ENCODE results near the gene ANKRD16. TPM values are rescaled to one million over a fixed set of nuclear protein-coding genes. Genes with fewer than 3 reads are reported as not detected.

The ANKRD16 gene
- total RNA-seq, 2 donors from 2014 or later: 3.2 to 4.0 TPM

DNA sequence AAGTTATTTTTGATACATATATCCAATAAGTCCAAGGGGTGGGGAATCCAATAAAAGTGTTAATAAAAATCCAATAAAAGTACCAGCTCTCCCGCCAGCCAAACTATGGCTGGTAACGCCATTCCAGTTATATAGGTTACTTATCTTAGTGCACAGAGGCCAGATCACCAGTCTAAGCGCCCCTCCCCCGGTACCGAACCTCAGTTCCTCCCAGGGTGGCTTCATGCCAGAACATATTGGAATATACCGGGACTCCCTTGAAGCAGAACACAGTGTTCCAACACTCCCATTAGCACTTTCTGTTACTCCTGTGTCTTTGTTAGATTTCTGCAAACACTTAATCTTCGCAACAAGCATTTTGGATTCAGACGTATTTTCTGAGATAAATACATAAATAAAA is 7.8 kb upstream of the ANKRD16 start:
- DNase-seq (no peak), ATAC-seq (no peak)
- H3K4me3 Mint-ChIP-seq: no peak overlapping the region
- H3K27ac Mint-ChIP-seq: no peak overlapping the region
- no peaks in the 10 kb centered on the region for H3K27me3 Mint-ChIP-seq
- no peaks in the 10 kb centered on the region for H3K9me3 ChIP-seq (ENCODE audit: control insufficient read depth, low read length, poor library complexity, severe bottlenecking)
- H3K4me1 Mint-ChIP-seq: peaks cover 29% of the 10 kb centered on the region
- H3K36me3 Mint-ChIP-seq (ENCODE audit: low read depth): peaks cover 2% of the 10 kb centered on the region

DNA sequence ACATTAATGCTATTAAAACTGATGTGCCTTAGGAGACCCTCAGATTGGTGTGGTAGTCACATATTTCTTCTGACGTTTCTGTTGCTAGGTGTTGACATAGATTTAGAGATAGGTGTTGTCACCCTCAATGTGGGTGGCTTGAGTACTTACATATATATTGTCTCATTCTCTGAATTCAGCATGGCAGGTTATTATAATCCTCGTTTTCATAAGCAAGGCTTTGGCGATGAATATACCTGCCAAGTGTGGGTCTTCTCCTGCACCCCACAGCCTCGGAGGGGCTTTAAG is 7.3 kb upstream of the ANKRD16 start:
- Mint-ChIP-seq H3K4me1 (peaks cover 33% of the 10 kb centered on the region), H3K4me3 (no peak overlapping the region), H3K27me3 (no peaks in the 10 kb centered on the region), H3K27ac (no peak overlapping the region), H3K36me3 (ENCODE audit: low read depth) (peaks cover 2% of the 10 kb centered on the region)
- DNase-seq: no peak
- H3K9me3 ChIP-seq (ENCODE audit: control insufficient read depth, low read length, poor library complexity, severe bottlenecking): no peaks in the 10 kb centered on the region
- ATAC-seq: no peak

DNA sequence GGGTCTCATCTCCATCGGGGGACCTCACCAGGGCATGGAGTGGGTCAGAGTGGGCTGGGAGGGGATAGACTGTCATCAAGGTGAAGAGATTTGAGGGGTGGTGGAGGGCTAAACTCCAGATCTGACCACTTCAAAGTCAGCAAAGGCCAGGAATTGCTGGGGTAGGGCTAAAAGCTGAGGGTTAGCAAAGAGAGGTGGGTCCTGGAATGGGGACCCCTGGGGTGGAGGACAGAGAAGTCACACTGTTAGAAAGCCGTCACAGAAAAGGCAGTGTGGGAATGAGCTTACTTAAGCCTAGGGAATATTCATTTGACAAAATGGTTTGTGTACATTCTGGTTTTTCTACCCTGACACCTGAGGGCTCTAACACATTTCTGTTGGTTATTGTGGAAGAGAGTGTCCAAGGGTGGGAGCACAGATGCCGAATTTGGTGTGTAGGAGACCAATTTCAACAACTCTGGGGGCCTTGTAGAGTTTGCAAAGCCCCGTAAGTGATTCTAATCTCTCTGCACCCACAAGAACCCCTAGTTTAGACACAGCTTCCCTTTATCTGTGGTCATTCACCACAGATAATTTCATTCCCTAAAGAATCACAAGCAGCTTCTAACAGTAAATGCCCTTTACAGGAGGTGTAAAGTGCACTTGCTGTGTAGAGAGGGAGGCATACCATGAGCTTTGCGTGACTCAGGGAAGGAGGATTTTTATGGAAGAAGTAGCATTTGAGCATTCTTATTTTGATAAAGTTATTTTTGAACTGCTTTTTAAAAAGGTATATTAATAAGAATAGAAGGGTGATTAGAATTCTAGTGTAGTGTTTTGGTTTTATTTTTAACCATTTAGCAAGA is 6.7 kb upstream of the ANKRD16 start:
- Mint-ChIP-seq H3K4me1 (peaks cover 37% of the 10 kb centered on the region), H3K36me3 (ENCODE audit: low read depth) (peaks cover 2% of the 10 kb centered on the region), H3K4me3 (peak overlapping the region; percentile 65), H3K27ac (peak overlapping the region; percentile 91), H3K27me3 (no peaks in the 10 kb centered on the region)
- ATAC-seq: no peak
- H3K9me3 ChIP-seq (ENCODE audit: control insufficient read depth, low read length, poor library complexity, severe bottlenecking): no peaks in the 10 kb centered on the region
- DNase-seq: no peak

DNA sequence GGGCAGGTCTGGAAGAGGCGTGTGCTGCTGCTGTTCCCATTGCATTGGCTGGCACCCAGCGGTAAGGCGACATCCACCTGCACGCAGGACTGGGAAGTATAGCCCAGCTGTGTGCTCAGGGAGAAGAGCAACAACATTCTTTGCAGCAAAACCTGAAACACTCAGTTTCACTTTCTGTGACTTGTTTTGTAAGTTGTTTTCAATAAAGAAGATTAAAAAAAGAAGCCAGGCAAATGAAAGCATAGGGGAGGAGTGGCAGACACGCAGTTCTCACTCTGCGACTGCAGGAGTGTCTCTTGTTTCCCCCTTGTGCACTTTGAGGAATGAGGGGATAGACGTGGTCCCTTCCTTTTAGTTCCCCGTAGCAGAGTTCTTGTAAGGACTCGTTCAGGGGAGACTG is 6.1 kb upstream of the ANKRD16 start:
- Mint-ChIP-seq H3K27me3 (no peaks in the 10 kb centered on the region), H3K36me3 (ENCODE audit: low read depth) (peaks cover 2% of the 10 kb centered on the region), H3K4me3 (peak overlapping the region; percentile 65), H3K4me1 (peaks cover 41% of the 10 kb centered on the region), H3K27ac (peak overlapping the region; percentile 91)
- H3K9me3 ChIP-seq (ENCODE audit: control insufficient read depth, low read length, poor library complexity, severe bottlenecking): no peaks in the 10 kb centered on the region
- DNase-seq: no peak
- peak; percentile 26 for ATAC-seq

DNA sequence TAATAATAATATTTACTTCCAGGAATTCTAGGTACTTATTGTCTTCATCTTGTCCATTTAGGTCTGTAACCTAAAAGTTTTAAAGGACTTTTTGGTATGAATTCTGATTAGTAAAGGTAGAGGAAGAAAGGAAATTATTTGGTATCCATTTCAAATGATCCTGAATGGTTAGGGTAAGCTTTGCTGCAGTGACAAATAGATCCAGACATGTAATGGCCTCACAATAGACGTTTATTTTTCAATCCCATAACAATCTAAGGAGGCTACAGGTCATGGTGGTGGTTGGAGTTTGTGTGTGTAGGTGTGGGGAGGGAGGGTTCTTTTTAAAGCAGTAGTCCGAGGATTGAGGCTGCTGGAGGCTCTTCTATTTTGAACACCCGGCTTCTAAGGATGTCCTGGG is 5.7 kb upstream of the ANKRD16 start:
- ATAC-seq: no peak
- H3K27me3 Mint-ChIP-seq: no peaks in the 10 kb centered on the region

DNA sequence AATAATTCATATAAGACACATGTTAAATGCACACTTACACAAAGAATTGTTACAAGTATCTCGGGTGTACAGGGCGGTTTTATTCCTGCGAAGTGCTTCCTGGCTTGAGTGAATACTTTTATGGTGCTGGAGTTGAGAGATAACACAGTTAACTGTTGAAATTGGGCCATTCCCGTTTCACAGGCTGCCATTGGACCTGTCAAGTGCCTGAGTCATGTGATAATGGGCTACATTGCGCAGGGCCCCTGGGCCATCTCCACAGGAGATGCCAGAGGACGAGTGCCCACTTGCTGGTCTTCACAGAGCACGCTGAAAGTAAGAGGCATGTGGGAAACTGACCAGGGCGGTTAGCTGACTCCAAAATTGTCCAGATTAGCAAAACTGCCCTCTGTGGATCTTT is 5.2 kb upstream of the ANKRD16 start:
- H3K36me3 Mint-ChIP-seq (ENCODE audit: low read depth): peaks cover 2% of the 10 kb centered on the region
- H3K27me3 Mint-ChIP-seq: no peaks in the 10 kb centered on the region
- no peak overlapping the region for H3K27ac Mint-ChIP-seq
- H3K4me3 Mint-ChIP-seq: no peak overlapping the region
- ATAC-seq (no peak), DNase-seq (no peak)
- H3K4me1 Mint-ChIP-seq: peaks cover 45% of the 10 kb centered on the region
- no peaks in the 10 kb centered on the region for H3K9me3 ChIP-seq (ENCODE audit: control insufficient read depth, low read length, poor library complexity, severe bottlenecking)

More for the DNA sequence above, 5.7 kb upstream of the ANKRD16 start:
- Mint-ChIP-seq H3K36me3 (ENCODE audit: low read depth) (peaks cover 2% of the 10 kb centered on the region), H3K27ac (peak overlapping the region; percentile 91), H3K4me3 (peak overlapping the region; percentile 65), H3K4me1 (peaks cover 44% of the 10 kb centered on the region)
- H3K9me3 ChIP-seq (ENCODE audit: control insufficient read depth, low read length, poor library complexity, severe bottlenecking): no peaks in the 10 kb centered on the region
- no peak for DNase-seq

DNA sequence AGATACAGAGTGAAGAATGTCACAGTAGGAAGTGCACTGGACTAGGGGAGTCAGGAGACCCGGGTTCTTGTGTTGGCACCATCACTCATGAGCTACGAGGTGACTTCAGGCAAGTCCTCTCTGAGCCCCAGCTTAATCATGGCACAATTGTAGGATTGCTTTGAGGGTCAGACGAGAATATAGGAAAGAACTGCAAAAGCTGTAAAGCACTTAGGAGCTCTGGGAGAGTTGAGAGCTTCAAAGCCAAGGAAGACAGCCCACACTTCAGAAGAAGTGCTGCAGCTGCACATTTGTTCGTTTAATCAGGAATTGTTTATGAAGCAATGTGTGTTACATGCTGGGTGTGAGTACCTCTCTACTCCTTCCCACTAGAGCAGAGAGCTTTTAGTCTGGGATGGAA is 4.7 kb upstream of the ANKRD16 start:
- Mint-ChIP-seq H3K4me3 (peak overlapping the region; percentile 69), H3K27me3 (no peaks in the 10 kb centered on the region), H3K36me3 (ENCODE audit: low read depth) (peaks cover 2% of the 10 kb centered on the region), H3K27ac (peak overlapping the region; percentile 79), H3K4me1 (peaks cover 46% of the 10 kb centered on the region)
- ATAC-seq (no peak), DNase-seq (no peak)
- no peaks in the 10 kb centered on the region for H3K9me3 ChIP-seq (ENCODE audit: control insufficient read depth, low read length, poor library complexity, severe bottlenecking)

DNA sequence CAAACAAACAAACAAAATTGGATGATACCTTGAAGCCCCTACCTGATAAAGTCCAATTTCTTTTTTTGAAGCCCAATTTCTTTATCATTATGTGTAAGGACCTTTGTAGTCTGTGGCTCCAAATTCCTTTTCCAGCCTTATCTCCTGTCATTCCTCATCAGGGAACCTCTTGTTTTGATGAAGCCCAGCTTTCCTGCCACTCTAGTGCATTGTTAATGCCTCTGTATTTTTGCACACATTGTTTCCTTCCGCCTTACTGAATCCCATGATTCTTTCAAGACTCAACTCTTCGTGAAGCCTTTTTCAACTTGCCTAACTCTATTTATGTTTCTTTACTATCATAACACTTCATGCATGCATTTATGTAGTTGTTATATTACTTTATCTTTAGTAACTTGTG is 3.6 kb upstream of the ANKRD16 start:
- Mint-ChIP-seq H3K4me1 (peaks cover 51% of the 10 kb centered on the region), H3K4me3 (no peak overlapping the region), H3K27ac (peak overlapping the region; percentile 92), H3K27me3 (no peaks in the 10 kb centered on the region), H3K36me3 (ENCODE audit: low read depth) (peaks cover 2% of the 10 kb centered on the region)
- H3K9me3 ChIP-seq (ENCODE audit: control insufficient read depth, low read length, poor library complexity, severe bottlenecking): no peaks in the 10 kb centered on the region
- DNase-seq (no peak), ATAC-seq (no peak)

DNA sequence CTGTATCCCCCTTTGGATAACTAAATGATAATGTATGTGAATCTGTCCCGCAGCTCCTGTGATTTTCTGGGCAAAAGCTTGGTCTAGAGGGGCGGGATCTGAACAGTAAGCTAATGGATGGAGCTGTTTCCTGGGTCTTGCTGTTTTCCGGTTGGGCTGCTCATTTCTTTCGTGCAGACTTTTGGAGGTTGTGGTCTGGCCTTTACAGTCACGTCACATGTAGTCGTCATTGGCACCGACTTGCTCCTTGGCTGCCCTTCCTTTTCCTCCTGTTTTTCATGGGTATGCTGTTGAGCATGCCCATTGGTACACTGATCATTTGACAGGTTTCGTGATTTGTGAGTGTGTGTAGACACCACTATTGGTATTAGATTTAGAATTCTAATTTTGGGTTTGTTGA is 2.3 kb upstream of the ANKRD16 start:
- H3K36me3 Mint-ChIP-seq (ENCODE audit: low read depth): peaks cover 2% of the 10 kb centered on the region
- H3K9me3 ChIP-seq (ENCODE audit: control insufficient read depth, low read length, poor library complexity, severe bottlenecking): no peaks in the 10 kb centered on the region
- peak overlapping the region; percentile 92 for H3K27ac Mint-ChIP-seq
- no peak for ATAC-seq
- H3K4me1 Mint-ChIP-seq: peaks cover 56% of the 10 kb centered on the region
- H3K27me3 Mint-ChIP-seq: no peaks in the 10 kb centered on the region
- peak overlapping the region; percentile 56 for H3K4me3 Mint-ChIP-seq
- no peak for DNase-seq

DNA sequence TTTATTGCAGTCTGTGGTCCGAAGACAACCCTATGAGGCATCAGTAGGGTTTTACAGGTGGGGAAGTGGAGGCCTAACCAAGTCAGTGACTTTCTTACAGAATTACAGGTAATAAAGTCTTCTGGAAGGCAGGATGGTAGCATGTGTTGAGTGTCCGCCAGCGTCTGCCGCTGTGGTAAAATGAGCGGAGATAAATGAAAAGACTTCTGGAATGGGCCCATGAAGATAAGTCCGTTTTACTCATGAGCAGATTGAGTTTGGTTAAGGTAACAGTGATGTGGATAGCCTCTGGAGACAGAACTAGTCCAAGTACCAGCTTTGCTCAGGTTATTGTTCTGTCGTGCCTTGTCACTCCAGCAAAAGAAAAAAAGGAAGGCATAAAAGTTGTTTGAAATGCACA is 1.3 kb upstream of the ANKRD16 start:
- no peak for DNase-seq
- H3K36me3 Mint-ChIP-seq (ENCODE audit: low read depth): peaks cover 2% of the 10 kb centered on the region

DNA sequence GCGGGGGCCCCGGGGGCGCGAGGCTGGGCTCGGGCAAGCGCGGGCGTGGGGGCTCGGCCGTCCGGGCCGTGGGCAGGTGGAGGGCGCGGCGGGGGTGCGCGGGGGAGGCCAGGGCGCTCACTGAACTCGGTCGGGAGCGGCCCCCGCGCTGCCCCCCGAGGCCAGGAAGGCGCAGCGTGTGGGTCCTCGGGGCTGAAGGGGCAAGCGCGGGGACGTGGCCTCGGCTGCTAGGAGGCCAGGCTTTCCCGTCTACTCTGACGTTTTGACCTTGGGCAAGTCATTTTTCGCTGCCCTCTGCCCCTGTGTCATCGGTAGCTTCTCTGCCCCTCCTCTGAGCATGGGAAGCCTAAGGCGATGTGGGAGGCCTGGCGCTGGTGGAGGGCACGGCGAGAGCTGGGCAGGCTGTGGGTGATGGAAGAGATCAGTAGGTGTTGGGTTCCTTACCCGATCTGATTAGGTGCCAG is 791 bp upstream of the ANKRD16 start:
- Mint-ChIP-seq H3K4me3 (peak overlapping the region; percentile 93), H3K27me3 (no peaks in the 10 kb centered on the region), H3K27ac (peak overlapping the region; percentile 92), H3K36me3 (ENCODE audit: low read depth) (peaks cover 2% of the 10 kb centered on the region), H3K4me1 (peaks cover 48% of the 10 kb centered on the region)
- ATAC-seq (no peak), DNase-seq (no peak)
- no peaks in the 10 kb centered on the region for H3K9me3 ChIP-seq (ENCODE audit: control insufficient read depth, low read length, poor library complexity, severe bottlenecking)

More for the DNA sequence above, 1.3 kb upstream of the ANKRD16 start:
- H3K9me3 ChIP-seq (ENCODE audit: control insufficient read depth, low read length, poor library complexity, severe bottlenecking): no peaks in the 10 kb centered on the region
- peak overlapping the region; percentile 92 for H3K27ac Mint-ChIP-seq
- no peak for ATAC-seq
- peaks cover 51% of the 10 kb centered on the region for H3K4me1 Mint-ChIP-seq
- peak overlapping the region; percentile 93 for H3K4me3 Mint-ChIP-seq
- no peaks in the 10 kb centered on the region for H3K27me3 Mint-ChIP-seq

DNA sequence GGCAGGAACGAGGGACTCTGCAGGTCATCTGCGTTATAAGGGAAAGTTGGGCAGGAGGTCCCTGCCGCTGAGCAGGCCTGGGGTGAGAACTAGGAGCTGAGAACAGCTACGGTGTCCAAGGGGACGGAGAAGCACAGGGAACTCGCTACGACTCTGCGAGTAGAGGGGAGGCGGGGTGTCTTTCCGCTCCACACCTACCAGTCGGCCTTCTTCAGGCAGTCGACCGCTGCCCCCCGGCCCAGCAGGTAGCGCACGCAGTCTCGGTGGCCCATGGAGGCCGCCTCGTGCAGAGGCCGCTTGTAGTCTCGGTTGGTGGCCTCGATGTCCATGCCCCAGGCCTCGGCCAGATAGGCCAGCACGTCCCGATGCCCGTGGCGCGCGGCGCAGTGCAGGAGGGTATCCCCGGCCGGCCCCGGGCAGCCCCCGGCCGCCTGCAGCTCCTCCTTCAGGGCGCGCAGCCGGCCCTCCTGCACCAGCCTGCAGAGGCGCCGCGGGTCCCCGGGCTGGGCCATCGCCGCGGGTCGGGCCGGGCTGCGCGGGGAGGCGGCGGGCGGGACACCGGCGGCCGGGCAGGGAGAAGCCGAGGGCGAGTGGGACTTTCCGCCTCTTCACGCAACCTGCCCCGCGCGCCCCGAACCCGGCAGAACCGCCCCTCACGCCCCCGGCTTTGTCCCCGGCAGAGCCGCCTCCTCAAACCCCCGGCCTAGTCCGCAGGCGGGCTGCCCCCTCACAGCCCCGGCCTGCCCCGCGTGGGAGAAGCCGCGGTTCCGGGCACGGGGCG is 660 bp downstream of the ANKRD16 start:
- DNase-seq (peak; percentile 21 to 35 (median 23)), ATAC-seq (peak; percentile 27)
- Mint-ChIP-seq H3K4me1 (peaks cover 41% of the 10 kb centered on the region), H3K27ac (peak overlapping the region; percentile 79), H3K27me3 (no peaks in the 10 kb centered on the region), H3K4me3 (peak overlapping the region; percentile 94), H3K36me3 (ENCODE audit: low read depth) (peaks cover 2% of the 10 kb centered on the region)
- no peaks in the 10 kb centered on the region for H3K9me3 ChIP-seq (ENCODE audit: control insufficient read depth, low read length, poor library complexity, severe bottlenecking)

DNA sequence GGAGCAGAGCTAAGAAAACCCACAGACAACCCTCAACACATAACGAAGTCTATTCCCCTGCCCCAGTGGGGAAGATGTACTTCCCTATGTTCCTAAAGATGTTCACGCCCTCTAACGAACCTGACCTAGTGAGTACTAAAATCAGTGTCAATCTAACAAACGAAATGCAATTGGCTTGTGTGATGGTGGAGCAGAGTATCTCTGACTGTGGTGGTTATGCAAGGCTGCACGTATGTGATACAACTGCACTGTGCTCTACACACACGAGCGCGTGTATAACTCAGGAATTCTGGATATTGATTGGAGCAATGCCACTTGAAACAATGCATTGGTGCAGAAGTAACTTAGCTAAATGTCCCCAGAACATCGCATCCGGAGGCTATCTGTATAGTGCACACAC is 1.3 kb downstream of the ANKRD16 start:
- DNase-seq (no peak), ATAC-seq (no peak)
- H3K27me3 Mint-ChIP-seq: no peaks in the 10 kb centered on the region
- peak overlapping the region; percentile 79 for H3K27ac Mint-ChIP-seq
- H3K4me3 Mint-ChIP-seq: peak overlapping the region; percentile 94
- no peaks in the 10 kb centered on the region for H3K9me3 ChIP-seq (ENCODE audit: control insufficient read depth, low read length, poor library complexity, severe bottlenecking)
- H3K4me1 Mint-ChIP-seq: peaks cover 38% of the 10 kb centered on the region
- peaks cover under 1% of the 10 kb centered on the region for H3K36me3 Mint-ChIP-seq (ENCODE audit: low read depth)

Data from T-helper 17 cell (primary cell).